ENCODE data around the gene MINDY1.
A peak's percentile ranks its signal among the peaks of the same experiment; 100 is the strongest.

Gene MINDY1

DNA sequence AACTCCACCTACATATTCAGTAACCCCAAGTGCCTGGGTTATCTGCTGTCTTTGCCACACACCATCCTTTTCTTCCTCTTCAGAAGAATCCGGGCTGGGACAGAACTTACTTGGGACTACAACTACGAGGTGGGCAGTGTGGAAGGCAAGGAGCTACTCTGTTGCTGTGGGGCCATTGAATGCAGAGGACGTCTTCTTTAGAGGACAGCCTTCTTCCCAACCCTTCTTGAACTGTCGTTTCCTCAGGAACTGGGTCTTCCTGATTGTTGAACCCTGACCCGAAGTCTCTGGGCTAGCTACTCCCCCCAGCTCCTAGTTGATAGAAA is 42.6 kb downstream of the MINDY1 start:
- no peak for DNase-seq

DNA sequence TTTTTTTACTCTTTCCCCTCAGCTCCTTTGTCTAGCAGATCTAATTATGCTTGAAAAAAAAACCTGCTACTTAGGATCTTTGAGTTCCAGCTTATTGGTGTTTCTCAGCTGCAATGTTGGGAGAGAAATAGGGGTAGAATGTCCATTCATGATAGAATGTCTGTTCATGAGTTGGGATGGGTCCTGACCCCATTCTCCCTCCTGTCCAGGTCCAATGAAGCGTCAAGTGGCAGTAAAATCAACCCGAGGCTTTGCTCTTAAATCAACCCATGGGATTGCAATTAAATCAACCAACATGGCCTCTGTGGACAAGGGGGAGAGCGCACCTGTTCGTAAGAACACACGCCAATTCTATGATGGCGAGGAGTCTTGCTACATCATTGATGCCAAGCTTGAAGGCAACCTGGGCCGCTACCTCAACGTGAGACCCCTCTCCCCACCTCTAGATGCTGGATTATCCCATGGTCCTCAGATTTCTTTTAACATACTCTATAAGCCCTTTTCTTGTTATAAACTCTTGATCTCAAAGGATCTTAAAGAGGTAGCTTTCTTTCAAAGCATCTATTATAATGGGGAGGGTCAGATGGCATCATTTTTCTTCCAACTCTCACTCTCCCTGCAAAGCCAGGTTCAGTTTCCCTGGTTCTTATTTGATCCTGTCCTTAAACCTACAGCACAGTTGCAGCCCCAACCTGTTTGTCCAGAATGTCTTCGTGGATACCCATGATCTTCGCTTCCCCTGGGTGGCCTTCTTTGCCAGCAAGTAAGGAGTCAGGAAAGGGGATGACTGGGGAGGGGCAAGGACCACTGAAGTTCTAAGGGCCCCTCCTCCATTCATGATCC is 43.2 kb downstream of the MINDY1 start:
- DNase-seq: no peak

GRCh38 chr1:150961756-150962155 is 44.9 kb downstream of the MINDY1 start:
- peak; percentile 27 for DNase-seq

- DNase-seq: no peak
Observed at GRCh38 chr1:150960646-150961045, 46.1 kb downstream of the MINDY1 start.

GRCh38 chr1:150957666-150958065 is 49.0 kb downstream of the MINDY1 start:
- DNase-seq: no peak

GRCh38 chr1:150955280-150955679 is 51.4 kb downstream of the MINDY1 start:
- no peak for DNase-seq

GRCh38 chr1:150954708-150955107 is 52.0 kb downstream of the MINDY1 start:
- DNase-seq: no peak

Data from activated effector memory CD4-positive, alpha-beta T cell treated with anti-CD3 and anti-CD28 coated beads, Interleukin-2, amount 50 U/mL, for 16 hours (primary cell).